GM23338 (cell line): ENCODE measurements around the gene NME4. TPM values are rescaled to one million over a fixed set of nuclear protein-coding genes. Genes with fewer than 3 reads are reported as not detected.
"Not testable (repeated sequence)": the region's sequence is repeated elsewhere in the genome, so short reads cannot be mapped to it uniquely, and the experiment has no call there.

Experiments used
- ATAC-seq: fragments of 200-7000 bp; cut with Tn5 transposase; 3 replicates; pipeline ENCODE4 v1.9.1; 2020
- DNase-seq: peaks from one replicate; pipeline ENCODE4 v3.0.0-alpha.2; 2015; ENCODE audit warnings: low spot score
- H2AFZ ChIP-seq: fragments of 200-600 bp; sonication (generic); 2 replicates; pipeline ENCODE4 v1.8.0; 2016; ENCODE audit warnings: antibody characterized with exemption, mild to moderate bottlenecking, moderate library complexity
- H3F3A ChIP-seq: fragments of 200-600 bp; sonication (generic); replicated peaks from 2 replicates; pipeline ENCODE4 v1.8.0; 2017; ENCODE audit warnings: antibody characterized with exemption, mixed run types, low read depth
- H3K27ac ChIP-seq: fragments of 200-600 bp; sonication (generic); 2 replicates; pipeline ENCODE4 v1.6.1; 2016; ENCODE audit warnings: low read depth
- H3K27me3 ChIP-seq: fragments of 200-600 bp; sonication (generic); 2 replicates; pipeline ENCODE4 v1.8.0; 2016; ENCODE audit warnings: mild to moderate bottlenecking, mixed run types, moderate library complexity; ENCODE audit not compliant: insufficient read depth
- H3K36me3 ChIP-seq: fragments of 200-600 bp; sonication (generic); 2 replicates; pipeline ENCODE4 v1.8.0; 2016; ENCODE audit warnings: mild to moderate bottlenecking; ENCODE audit not compliant: insufficient read depth
- H3K4me1 ChIP-seq: fragments of 200-600 bp; sonication (generic); 2 replicates; pipeline ENCODE4 v1.8.0; 2016; ENCODE audit warnings: mild to moderate bottlenecking, moderate library complexity; ENCODE audit not compliant: insufficient read depth
- H3K4me2 ChIP-seq: fragments of 200-600 bp; sonication (generic); 2 replicates; pipeline ENCODE4 v1.7.1; 2017; ENCODE audit warnings: mixed run types
- H3K4me3 ChIP-seq: fragments of 200-600 bp; sonication (generic); 2 replicates; pipeline ENCODE4 v1.6.1; 2016; ENCODE audit warnings: mixed run types
- H3K79me2 ChIP-seq: fragments of 200-600 bp; sonication (generic); replicated peaks from 2 replicates; pipeline ENCODE4 v1.8.0; 2017; ENCODE audit warnings: mild to moderate bottlenecking; ENCODE audit not compliant: insufficient read depth
- H3K9me2 ChIP-seq: fragments of 200-600 bp; sonication (generic); 2 replicates; pipeline ENCODE4 v1.8.0; 2017; ENCODE audit not compliant: insufficient read depth
- H4K20me1 ChIP-seq: fragments of 200-600 bp; sonication (generic); replicated peaks from 2 replicates; pipeline ENCODE4 v1.8.0; 2017; ENCODE audit warnings: mild to moderate bottlenecking; ENCODE audit not compliant: insufficient read depth
- H3K27ac Mint-ChIP-seq: 2 replicates; pipeline ENCODE4 v1.8.0; 2020; ENCODE audit warnings: inconsistent platforms, mild to moderate bottlenecking, moderate library complexity, mixed read lengths
- H3K27me3 Mint-ChIP-seq: 3 replicates; pipeline ENCODE4 v1.8.0; 2022; ENCODE audit warnings: low read depth, mild to moderate bottlenecking, moderate library complexity, mixed read lengths, inconsistent platforms; ENCODE audit not compliant: insufficient read depth, poor library complexity
- H3K36me3 Mint-ChIP-seq: 3 replicates; pipeline ENCODE4 v1.8.0; 2021; ENCODE audit warnings: low read depth, mild to moderate bottlenecking, inconsistent platforms, moderate library complexity, mixed read lengths
- H3K4me1 Mint-ChIP-seq: 3 replicates; pipeline ENCODE4 v1.8.0; 2020; ENCODE audit warnings: mild to moderate bottlenecking, inconsistent platforms, mixed read lengths
- H3K4me3 Mint-ChIP-seq: 3 replicates; pipeline ENCODE4 v1.8.0; 2021; ENCODE audit warnings: moderate library complexity, mild to moderate bottlenecking, inconsistent platforms, mixed read lengths
- H3K9me3 Mint-ChIP-seq: 3 replicates; pipeline ENCODE4 v1.8.0; 2020; ENCODE audit warnings: moderate library complexity, mild to moderate bottlenecking, inconsistent platforms, mixed read lengths
- CREB1 ChIP-seq: fragments of 250-450 bp; sonication (Bioruptor Pico); IDR thresholded peaks from 2 replicates; pipeline ENCODE4 v1.5.0; 2020; ENCODE audit warnings: low read depth, mild to moderate bottlenecking, moderate library complexity
- CTCF ChIP-seq, 2 experiments: fragments of 200-600 bp in 1 of 2; sonication (generic) in 1 of 2; conservative IDR thresholded peaks; 2 replicates each; pipeline versions ENCODE4 v1.5.1 to v1.6.1; 2016 to 2017; ENCODE audit warnings: antibody characterized with exemption in 2 of 2, low read depth in 2 of 2, mild to moderate bottlenecking in 2 of 2, moderate library complexity in 1 of 2
- ETS1 ChIP-seq: IDR thresholded peaks from 2 replicates; pipeline ENCODE4 v1.6.1; 2016; ENCODE audit warnings: antibody characterized with exemption
- EZH2 ChIP-seq: fragments of 200-600 bp; sonication (generic); IDR thresholded peaks from one replicate; pipeline ENCODE4 v1.8.0; 2017; ENCODE audit warnings: antibody characterized with exemption, mild to moderate bottlenecking, low read depth; ENCODE audit not compliant: unreplicated experiment
- JUNB ChIP-seq: IDR thresholded peaks from one replicate; pipeline ENCODE4 v1.6.1; 2016; ENCODE audit warnings: antibody characterized with exemption; ENCODE audit not compliant: unreplicated experiment
- ZNF462 ChIP-seq: fragments of 250-450 bp; sonication (Bioruptor Pico); IDR thresholded peaks from 2 replicates; pipeline ENCODE4 v1.5.0; 2020; ENCODE audit warnings: mild to moderate bottlenecking, moderate library complexity
- polyA plus RNA-seq: library from polyadenylated mRNA; unstranded; fragments of >200 nt; fragmentation: Nextera tagmentation; extraction: Ambion mirVana; gene quantifications from 2 replicates; pipeline ENCODE4 v1.2.1, GENCODE V29; 2016
- total RNA-seq: library from RNA; depleted of rRNA; stranded (reverse); fragments of >200 nt; shearing (Covaris generic); gene quantifications from 2 replicates; pipeline ENCODE4 v1.2.3, GENCODE V29; 2014

The NME4 gene
- total and polyA plus RNA-seq, 2 experiments from 2014 or later = 249 to 511 TPM

- TF ChIP-seq ZNF462 = no peak
Measured at GRCh38 chr16:411576-412265, 14.7 kb downstream of the NME4 start (continued).

- Mint-ChIP-seq H3K27ac (no peak overlapping the region), H3K9me3 (no peaks in the 10 kb centered on the region; the same call in 2 of the 3 replicates), H3K36me3 (no peaks in the 10 kb centered on the region), H3K4me1 (no peaks in the 10 kb centered on the region), H3K27me3 (peaks cover 6% of the 10 kb centered on the region), H3K4me3 (no peak overlapping the region)
- peak; percentile 19; the same call in 1 of the 3 replicates for ATAC-seq
- no peaks in the 10 kb centered on the region for H3K79me2 ChIP-seq
- H3K27me3 ChIP-seq = no peaks in the 10 kb centered on the region
- no peak for TF ChIP-seq CTCF (conservative IDR thresholded peaks at IDR 0.05; ENCODE audit: low read depth in 2 of 2)
- TF ChIP-seq JUNB = no peak
- TF ChIP-seq ETS1 = no peak
- no peak for TF ChIP-seq EZH2
- TF ChIP-seq CREB1 (CRISPR knock-in tag) = no peak
- no peak overlapping the region for H3K4me3 ChIP-seq
- H3K27ac ChIP-seq = no peak overlapping the region
- no peak overlapping the region for H2AFZ ChIP-seq
- no peaks in the 10 kb centered on the region for H3K36me3 ChIP-seq
- no peaks in the 10 kb centered on the region for H3F3A ChIP-seq
- H3K4me2 ChIP-seq = no peak overlapping the region
- no peaks in the 10 kb centered on the region for H3K9me2 ChIP-seq
- DNase-seq = no peak
- H3K4me1 ChIP-seq = no peaks in the 10 kb centered on the region
- no peaks in the 10 kb centered on the region for H4K20me1 ChIP-seq
Measured at GRCh38 chr16:414395-415169, 17.6 kb downstream of the NME4 start.

- H3K4me3 ChIP-seq, H3K27me3 Mint-ChIP-seq, H3K36me3 ChIP-seq, ATAC-seq, H3K9me2 ChIP-seq, H3K4me2 ChIP-seq, H3K27me3 ChIP-seq, H3K27ac Mint-ChIP-seq, H3K9me3 Mint-ChIP-seq, DNase-seq, H3K27ac ChIP-seq, H3K79me2 ChIP-seq, H3K4me1 Mint-ChIP-seq, H2AFZ ChIP-seq, H4K20me1 ChIP-seq, H3K4me1 ChIP-seq, H3F3A ChIP-seq, H3K36me3 Mint-ChIP-seq, H3K4me3 Mint-ChIP-seq: not testable (repeated sequence)
Measured at GRCh38 chr16:415170-415498, 18.1 kb downstream of the NME4 start.
